Endothelial cell of umbilical vein (primary cell): Measurements from ENCODE around the gene PKNOX2. TPM values are rescaled to one million over a fixed set of nuclear protein-coding genes. Genes with fewer than 3 reads are reported as not detected.

Experiments used
- BruUV-seq: library from RNA; stranded (reverse); fragments of 400-500 nt; replicated peaks from 2 replicates; lab custom pipeline; 2021; lab: Mats Ljungman, UMichigan
- CTCF ChIA-PET: fragments of 300-600, 350-600 bp; sonication (Branson Sonifier 250); formaldehyde crosslinking; loops from one replicate; lab custom pipeline; 2021; ENCODE audit warnings: antibody characterized with exemption, inconsistent platforms; lab: Charles Lee
- POLR2A ChIA-PET: fragments of 300-600, 350-600 bp; sonication (Branson Sonifier 250); formaldehyde crosslinking; loops from one replicate; lab custom pipeline; 2021; ENCODE audit warnings: antibody characterized with exemption, inconsistent platforms; lab: Charles Lee
- DNase-seq: peaks from one replicate; pipeline ENCODE4 v3.0.0-alpha.2; 2011; ENCODE audit warnings: low read depth, low spot score
- FAIRE-seq: peaks from 2 replicates; lab custom pipeline; 2011; peaks lifted over from hg19 to GRCh38; lab: Jason Lieb, UNC
- H2AFZ ChIP-seq: 2 replicates; pipeline ENCODE4 v1.6.0; 2012; ENCODE audit warnings: low read depth, low read length, control low read depth, inconsistent platforms
- H3K27ac ChIP-seq: 2 replicates; pipeline ENCODE4 v1.5.1; 2011; ENCODE audit warnings: low read depth, mild to moderate bottlenecking, control low read depth, low read length, moderate library complexity; ENCODE audit not compliant: insufficient read depth
- H3K27me3 ChIP-seq, 2 experiments: 2 replicates each; pipeline versions ENCODE4 v1.6.0 to v1.6.1; 2011; ENCODE audit warnings: low read length in 2 of 2, mixed read lengths in 1 of 2; ENCODE audit not compliant: control insufficient read depth in 2 of 2, insufficient read depth in 2 of 2
- H3K36me3 ChIP-seq, 2 experiments: 2 replicates in 1 of 2; 3 replicates in 1 of 2; pipeline ENCODE4 v1.5.1; 2011; ENCODE audit warnings: low read length in 2 of 2, mild to moderate bottlenecking in 1 of 2, moderate library complexity in 1 of 2; ENCODE audit not compliant: control insufficient read depth in 2 of 2, insufficient read depth in 2 of 2; ENCODE audit errors: extremely low read depth in 1 of 2
- H3K4me1 ChIP-seq: 3 replicates; pipeline ENCODE4 v1.5.1; 2011; ENCODE audit warnings: mild to moderate bottlenecking, low read length; ENCODE audit not compliant: control insufficient read depth, insufficient read depth; ENCODE audit errors: extremely low read depth
- H3K4me2 ChIP-seq: 2 replicates; pipeline ENCODE4 v1.6.1; 2011; ENCODE audit warnings: low read length, control low read depth, mixed read lengths; ENCODE audit not compliant: insufficient read depth
- H3K4me3 ChIP-seq, 3 experiments: fragments of 200-600 bp in 1 of 3; sonication (generic), shearing (Covaris generic) in 1 of 3; replicated peaks in 1 of 3; 2 replicates each; pipeline ENCODE4 v1.5.1; 2011 to 2016; ENCODE audit warnings: control low read depth in 3 of 3, low read length in 3 of 3, mild to moderate bottlenecking in 2 of 3, inconsistent platforms in 1 of 3, low read depth in 1 of 3, moderate library complexity in 1 of 3; ENCODE audit not compliant: insufficient read depth in 1 of 3
- H3K79me2 ChIP-seq: 2 replicates; pipeline ENCODE4 v1.6.0; 2012; ENCODE audit warnings: low read length, inconsistent platforms; ENCODE audit not compliant: control insufficient read depth, insufficient read depth
- H3K9ac ChIP-seq: replicated peaks from 2 replicates; pipeline ENCODE3; 2011; ENCODE audit warnings: low read length, control low read depth; ENCODE audit not compliant: insufficient read depth; ENCODE audit errors: extremely low read depth
- H3K9me1 ChIP-seq: replicated peaks from 3 replicates; pipeline ENCODE4 v1.6.0; 2011; ENCODE audit warnings: mild to moderate bottlenecking, low read length; ENCODE audit not compliant: control insufficient read depth, insufficient read depth; ENCODE audit errors: extremely low read depth
- H3K9me3 ChIP-seq: replicated peaks from 2 replicates; pipeline ENCODE4 v1.5.1; 2012; ENCODE audit warnings: low read length, inconsistent platforms; ENCODE audit not compliant: control insufficient read depth, insufficient read depth
- H4K20me1 ChIP-seq: replicated peaks from 2 replicates; pipeline ENCODE3; 2011; ENCODE audit warnings: mild to moderate bottlenecking, low read length; ENCODE audit not compliant: control insufficient read depth, insufficient read depth; ENCODE audit errors: extremely low read depth
- GATA2 ChIP-seq: IDR thresholded peaks from 2 replicates; pipeline ENCODE4 v1.7.0; 2011; ENCODE audit warnings: low read depth, mild to moderate bottlenecking, moderate library complexity, mixed read lengths, low read length; ENCODE audit not compliant: insufficient read length, insufficient read depth
- POLR2A ChIP-seq: IDR thresholded peaks from 2 replicates; pipeline ENCODE4 v1.6.1; 2012; ENCODE audit warnings: low read depth, mild to moderate bottlenecking, control low read depth, low read length
- dilution Hi-C: fragments of 300-500 bp; cut with MboI; formaldehyde crosslinking; loops from one replicate; pipeline ENCODE4 v1.15.0; 2019; ENCODE audit warnings: low sequenced_read_pairs; ENCODE audit not compliant: extremely low pct_ligation_motif_present
- intact Hi-C: fragments of 100-400 bp; cut with micrococcal nuclease; formaldehyde crosslinking; loops from one replicate; pipeline ENCODE4 v1.10.0; 2022
- polyA plus RNA-seq, 4 experiments: library from polyadenylated mRNA; depleted of rRNA in 3 of 4; stranded (reverse) in 3 of 4; unstranded in 1 of 4; fragments of >200 nt; gene quantifications; 2 replicates each; pipeline versions ENCODE4 v1.2.1 to v1.2.3, GENCODE V29; 2011 to 2012; ENCODE audit warnings: missing spikeins in 1 of 4
- total RNA-seq: library from RNA; stranded (reverse); gene quantifications from 2 replicates; pipeline ENCODE4 v1.2.3, GENCODE V29; 2021
- TF ChIP-seq, protein P1 (sequence below): IDR thresholded peaks from 2 replicates; pipeline ENCODE4 v1.6.1; 2011; ENCODE audit not compliant: insufficient read depth, insufficient read length
- TF ChIP-seq, protein P2 (sequence below), 2 donors: IDR thresholded peaks; 1 replicate in 1 of 2; 2 replicates in 1 of 2; pipeline ENCODE4 v1.5.1; 2011; ENCODE audit warnings: low read length in 2 of 2, mild to moderate bottlenecking in 2 of 2, moderate library complexity in 2 of 2, control low read depth in 1 of 2, inconsistent platforms in 1 of 2, low read depth in 1 of 2; ENCODE audit not compliant: insufficient read depth in 1 of 2; ENCODE audit errors: extremely low read depth in 1 of 2

PKNOX2 gene
- total and polyA plus RNA-seq, 2 donors (not counting 3 experiments of a cell fraction or from before 2014, with no cell fraction given), result 0.11 to 0.91 TPM

- dilution Hi-C loops (no loop called here), intact Hi-C loops (no loop called here)
- H3K4me1 ChIP-seq, result no peaks in the 10 kb centered on the region
- H3K4me3 ChIP-seq, result no peak overlapping the region
- DNase-seq (no peak), FAIRE-seq (no peak)
- peaks cover 4 to 22% of the 10 kb centered on the region in 2 experiments for H3K27me3 ChIP-seq
- no peak overlapping the region for H3K4me2 ChIP-seq
- TF ChIP-seq POLR2A, result no peak
- TF ChIP-seq, protein P1, sequence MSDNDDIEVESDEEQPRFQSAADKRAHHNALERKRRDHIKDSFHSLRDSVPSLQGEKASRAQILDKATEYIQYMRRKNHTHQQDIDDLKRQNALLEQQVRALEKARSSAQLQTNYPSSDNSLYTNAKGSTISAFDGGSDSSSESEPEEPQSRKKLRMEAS, result no peak
- H3K79me2 ChIP-seq, result no peaks in the 10 kb centered on the region
- H2AFZ ChIP-seq, result no peak overlapping the region
- no TSS peak for BruUV-seq
- H4K20me1 ChIP-seq, result no peaks in the 10 kb centered on the region
- no peak overlapping the region for H3K27ac ChIP-seq
- H3K9me3 ChIP-seq, result no peaks in the 10 kb centered on the region
- H3K9ac ChIP-seq, result no peak overlapping the region
- no peaks in the 10 kb centered on the region for H3K36me3 ChIP-seq
- H3K9me1 ChIP-seq, result no peaks in the 10 kb centered on the region
- CTCF ChIA-PET, result no interaction called here
- POLR2A ChIA-PET, result no interaction called here
Observed at GRCh38 chr11:125375146-125375545, 210.6 kb downstream of the PKNOX2 start.

GRCh38 chr11:125376117-125376516, 211.6 kb downstream of the PKNOX2 start:
- FAIRE-seq, result no peak
- Histone ChIP-seq H3K27ac (no peak overlapping the region), H3K4me2 (no peak overlapping the region), H3K9me3 (no peaks in the 10 kb centered on the region), H3K27me3 (peaks cover 4 to 22% of the 10 kb centered on the region in 2 experiments), H2AFZ (no peak overlapping the region), H3K9ac (no peak overlapping the region), H3K4me1 (no peaks in the 10 kb centered on the region), H3K9me1 (no peaks in the 10 kb centered on the region), H3K36me3 (no peaks in the 10 kb centered on the region), H3K79me2 (no peaks in the 10 kb centered on the region), H4K20me1 (no peaks in the 10 kb centered on the region), H3K4me3 (no peak overlapping the region)
- BruUV-seq, result no TSS peak
- dilution Hi-C loops (no loop called here), intact Hi-C loops (no loop called here)
- TF ChIP-seq, protein P2, sequence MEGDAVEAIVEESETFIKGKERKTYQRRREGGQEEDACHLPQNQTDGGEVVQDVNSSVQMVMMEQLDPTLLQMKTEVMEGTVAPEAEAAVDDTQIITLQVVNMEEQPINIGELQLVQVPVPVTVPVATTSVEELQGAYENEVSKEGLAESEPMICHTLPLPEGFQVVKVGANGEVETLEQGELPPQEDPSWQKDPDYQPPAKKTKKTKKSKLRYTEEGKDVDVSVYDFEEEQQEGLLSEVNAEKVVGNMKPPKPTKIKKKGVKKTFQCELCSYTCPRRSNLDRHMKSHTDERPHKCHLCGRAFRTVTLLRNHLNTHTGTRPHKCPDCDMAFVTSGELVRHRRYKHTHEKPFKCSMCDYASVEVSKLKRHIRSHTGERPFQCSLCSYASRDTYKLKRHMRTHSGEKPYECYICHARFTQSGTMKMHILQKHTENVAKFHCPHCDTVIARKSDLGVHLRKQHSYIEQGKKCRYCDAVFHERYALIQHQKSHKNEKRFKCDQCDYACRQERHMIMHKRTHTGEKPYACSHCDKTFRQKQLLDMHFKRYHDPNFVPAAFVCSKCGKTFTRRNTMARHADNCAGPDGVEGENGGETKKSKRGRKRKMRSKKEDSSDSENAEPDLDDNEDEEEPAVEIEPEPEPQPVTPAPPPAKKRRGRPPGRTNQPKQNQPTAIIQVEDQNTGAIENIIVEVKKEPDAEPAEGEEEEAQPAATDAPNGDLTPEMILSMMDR (IDR thresholded peaks at IDR 0.05; ENCODE audit: extremely low read depth in 1 of 2, insufficient read depth in 1 of 2, low read depth in 1 of 2, low read length in 2 of 2), result no peak
- no peak for TF ChIP-seq GATA2
- no peak for TF ChIP-seq POLR2A
- DNase-seq, result no peak
- POLR2A ChIA-PET, result no interaction called here
- CTCF ChIA-PET, result no interaction called here
